GM12872 (cell line): ENCODE data around the gene CARD8.

Experiments used
- TF ChIP-seq, protein P1 (sequence below): IDR thresholded peaks from 3 replicates; pipeline ENCODE4 v1.5.1; 2011; ENCODE audit warnings: low read depth, mild to moderate bottlenecking, low read length, moderate library complexity; ENCODE audit not compliant: insufficient read depth

The CARD8 gene

DNA sequence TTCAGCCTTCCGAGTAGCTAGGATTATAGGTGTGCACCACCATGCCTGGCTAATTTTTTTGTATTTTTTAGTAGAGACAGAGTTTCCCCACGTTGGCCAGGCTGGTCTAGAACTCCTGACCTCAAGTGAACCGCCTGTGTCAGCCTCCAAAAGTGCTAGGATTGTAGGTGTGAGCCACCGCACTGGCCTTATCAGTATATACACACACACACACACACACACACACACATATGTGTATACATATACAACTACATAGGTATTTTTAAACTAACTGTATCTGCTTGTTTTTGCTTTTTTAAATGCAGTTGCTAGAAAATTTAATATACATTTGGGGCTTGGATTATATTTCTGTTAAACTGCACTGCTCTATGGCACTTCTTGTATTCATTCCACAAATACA is 3.1 kb downstream of the CARD8 start:
- TF ChIP-seq, protein P1, sequence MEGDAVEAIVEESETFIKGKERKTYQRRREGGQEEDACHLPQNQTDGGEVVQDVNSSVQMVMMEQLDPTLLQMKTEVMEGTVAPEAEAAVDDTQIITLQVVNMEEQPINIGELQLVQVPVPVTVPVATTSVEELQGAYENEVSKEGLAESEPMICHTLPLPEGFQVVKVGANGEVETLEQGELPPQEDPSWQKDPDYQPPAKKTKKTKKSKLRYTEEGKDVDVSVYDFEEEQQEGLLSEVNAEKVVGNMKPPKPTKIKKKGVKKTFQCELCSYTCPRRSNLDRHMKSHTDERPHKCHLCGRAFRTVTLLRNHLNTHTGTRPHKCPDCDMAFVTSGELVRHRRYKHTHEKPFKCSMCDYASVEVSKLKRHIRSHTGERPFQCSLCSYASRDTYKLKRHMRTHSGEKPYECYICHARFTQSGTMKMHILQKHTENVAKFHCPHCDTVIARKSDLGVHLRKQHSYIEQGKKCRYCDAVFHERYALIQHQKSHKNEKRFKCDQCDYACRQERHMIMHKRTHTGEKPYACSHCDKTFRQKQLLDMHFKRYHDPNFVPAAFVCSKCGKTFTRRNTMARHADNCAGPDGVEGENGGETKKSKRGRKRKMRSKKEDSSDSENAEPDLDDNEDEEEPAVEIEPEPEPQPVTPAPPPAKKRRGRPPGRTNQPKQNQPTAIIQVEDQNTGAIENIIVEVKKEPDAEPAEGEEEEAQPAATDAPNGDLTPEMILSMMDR, result no peak

DNA sequence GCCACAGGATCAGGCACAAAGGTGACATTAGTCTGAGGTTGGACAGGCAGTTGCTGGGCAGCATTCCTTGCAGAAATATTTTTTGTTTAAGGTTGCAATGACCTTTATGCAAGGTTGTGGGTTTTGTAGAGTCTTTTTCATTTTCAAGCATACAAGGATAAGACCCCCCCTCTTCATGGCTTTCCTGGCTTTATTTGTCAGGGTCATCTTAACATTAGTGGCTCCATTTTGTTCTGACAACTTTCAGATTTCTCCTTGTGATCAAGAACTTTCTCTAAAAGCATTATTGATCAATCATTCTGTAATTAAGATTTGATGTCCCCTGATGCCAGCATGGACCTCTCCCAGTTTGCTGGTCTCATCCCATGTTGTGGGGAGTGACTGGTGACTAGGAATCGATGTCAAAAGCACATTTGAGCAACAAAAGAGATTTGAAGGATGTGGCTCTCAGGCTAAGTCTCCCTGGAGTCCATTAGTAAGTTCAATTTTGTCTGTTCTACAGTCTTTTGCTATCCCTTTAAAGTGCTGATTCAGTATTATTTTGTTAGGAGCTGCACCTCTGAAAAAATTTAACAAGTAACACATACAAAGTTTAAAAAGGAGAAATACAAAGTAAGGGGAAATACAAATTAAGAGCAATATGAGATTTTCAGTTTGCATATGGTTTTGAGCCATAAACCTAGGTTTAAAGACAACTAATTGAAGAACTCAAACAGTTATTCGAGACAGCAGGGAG is 5.3 kb downstream of the CARD8 start:
- TF ChIP-seq, protein P1, result no peak

DNA sequence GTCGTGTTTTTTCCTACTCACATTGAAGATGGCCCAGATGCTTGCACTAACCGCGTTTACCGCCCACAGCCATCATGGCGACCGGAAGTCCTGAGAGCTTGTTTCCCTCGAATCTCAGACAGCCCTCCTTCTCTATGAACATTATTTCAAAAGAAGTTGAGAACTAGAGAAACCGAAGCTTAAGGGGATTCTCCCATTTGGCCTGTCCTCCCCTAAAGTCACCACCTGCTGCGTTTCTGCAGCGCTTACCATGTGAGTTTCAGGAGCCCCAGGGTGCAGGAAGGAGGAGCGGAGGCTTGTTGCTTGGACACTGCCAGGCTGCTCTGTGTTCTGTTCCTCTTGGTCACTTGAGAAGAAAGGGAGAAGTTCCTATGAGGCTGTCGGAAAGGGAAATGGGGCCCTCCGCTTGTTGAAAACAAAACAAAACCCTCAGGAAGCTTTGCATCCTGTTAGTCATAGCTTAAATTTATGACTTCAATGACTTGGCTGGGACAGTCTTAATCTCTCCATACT is 6.2 kb downstream of the CARD8 start:
- TF ChIP-seq, protein P1, result no peak

DNA sequence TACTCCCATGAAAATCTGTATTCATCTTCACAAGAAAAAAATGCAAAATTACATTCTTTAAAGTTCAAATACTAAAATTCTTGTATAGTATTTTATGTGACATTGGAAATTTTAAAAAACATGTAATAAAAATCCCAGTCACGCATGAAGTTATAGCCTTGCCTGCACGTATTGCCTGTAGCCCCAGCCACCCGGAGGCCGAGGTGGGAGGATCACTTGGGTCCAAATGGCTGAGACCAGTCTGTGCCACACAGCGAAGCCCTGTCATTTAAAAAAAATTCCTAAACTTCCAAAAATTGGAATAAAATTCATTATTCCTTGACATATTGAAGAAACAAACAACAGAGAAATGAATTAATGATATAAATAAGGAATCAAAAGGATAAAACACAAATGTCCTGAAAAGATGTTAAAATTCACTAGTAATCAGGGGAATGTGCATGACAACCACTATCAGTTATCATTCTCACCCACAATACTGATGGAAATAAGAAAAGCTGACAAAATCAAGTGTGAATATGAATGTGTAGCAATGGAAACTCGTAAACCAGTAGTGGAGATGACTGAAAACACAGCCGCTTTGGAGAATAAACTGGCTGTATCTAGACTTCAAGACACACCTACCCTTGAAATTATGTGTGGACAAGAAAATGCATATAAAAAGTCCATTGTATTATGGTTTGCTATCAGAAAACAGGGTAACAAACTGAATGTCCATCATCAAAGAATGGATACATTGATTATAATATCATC is 7.5 kb downstream of the CARD8 start:
- TF ChIP-seq, protein P1, result peak; percentile 16; the same call in 1 of the 3 replicates

DNA sequence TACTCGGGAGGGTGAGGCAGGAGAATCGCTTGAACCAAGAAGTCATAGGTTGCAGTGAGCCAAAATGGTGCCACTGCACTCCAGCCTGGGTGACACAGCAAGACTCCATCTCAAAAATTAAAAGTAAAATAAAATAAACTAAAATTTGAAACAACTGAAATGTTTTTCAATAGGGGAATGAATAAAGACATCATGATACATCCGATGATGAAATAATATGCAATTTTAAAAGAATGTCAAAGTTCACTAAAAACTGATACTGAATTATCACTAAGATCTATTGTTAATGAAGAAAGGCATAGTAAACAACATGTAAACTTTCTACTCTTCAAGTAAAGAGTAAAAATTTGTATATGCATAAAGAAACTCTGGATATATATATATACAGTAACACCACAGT is 8.5 kb downstream of the CARD8 start:
- TF ChIP-seq, protein P1, result no peak

DNA sequence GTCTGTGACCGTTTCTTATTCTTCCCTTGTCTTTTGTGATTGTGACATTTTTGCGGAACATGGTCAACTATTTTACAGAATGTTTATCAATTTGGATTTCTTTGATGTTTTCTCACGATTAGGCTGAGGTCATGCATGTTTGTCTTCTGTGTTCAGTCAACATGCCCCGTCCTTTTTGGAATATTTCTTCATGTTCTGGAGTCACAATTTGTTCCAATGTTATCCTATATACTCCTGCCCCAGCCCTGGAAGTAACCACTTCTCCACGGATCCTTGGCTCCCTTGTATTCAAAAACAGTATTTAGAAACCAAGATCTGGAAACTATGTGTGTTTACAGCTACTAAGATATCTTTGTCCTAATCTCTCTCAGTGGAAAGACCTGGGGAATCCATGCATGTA is 9.6 kb downstream of the CARD8 start:
- TF ChIP-seq, protein P1, result no peak

DNA sequence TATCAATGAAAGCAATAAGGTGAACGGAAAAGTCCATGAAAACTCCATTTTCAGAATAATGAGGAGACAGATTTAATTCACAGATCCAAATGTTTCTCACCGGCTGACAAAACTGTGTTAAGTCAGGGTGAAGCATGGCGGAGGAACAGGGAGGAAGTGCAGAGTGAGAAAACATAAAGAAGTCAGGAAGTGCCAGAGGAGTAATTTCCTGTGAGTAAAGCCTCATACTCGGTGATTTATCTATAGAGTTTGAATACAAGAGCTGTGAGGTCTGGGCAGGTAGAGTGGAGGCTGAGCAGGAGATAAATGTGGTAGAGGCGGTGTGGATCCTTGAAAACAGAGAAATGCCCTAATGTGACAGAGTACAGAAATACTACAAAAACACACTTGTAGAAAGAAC is 11.4 kb downstream of the CARD8 start:
- TF ChIP-seq, protein P1, result no peak
